Type B pancreatic cell (in vitro differentiated cells): ENCODE data around the gene NPHP4. TPM values are rescaled to one million over a fixed set of nuclear protein-coding genes. Genes with fewer than 3 reads are reported as not detected.

ENCODE experiments used
- DNase-seq: peaks from one replicate; pipeline ENCODE4 v3.0.0; 2021; ENCODE audit warnings: mixed read lengths; ENCODE audit not compliant: unreplicated experiment; ENCODE audit errors: extremely low spot score
- H3K27ac Mint-ChIP-seq: 2 replicates; pipeline ENCODE4 v1.8.0; 2021; ENCODE audit warnings: mild to moderate bottlenecking, mixed read lengths
- H3K27me3 Mint-ChIP-seq: 2 replicates; pipeline ENCODE4 v1.8.0; 2021; ENCODE audit warnings: mixed read lengths
- H3K36me3 Mint-ChIP-seq: 2 replicates; pipeline ENCODE4 v1.8.0; 2021; ENCODE audit warnings: mixed read lengths
- H3K4me1 Mint-ChIP-seq: one replicate; pipeline ENCODE4 v1.8.0; 2021; ENCODE audit warnings: mixed read lengths; ENCODE audit not compliant: unreplicated experiment
- H3K4me3 Mint-ChIP-seq: 2 replicates; pipeline ENCODE4 v1.8.0; 2021; ENCODE audit warnings: mild to moderate bottlenecking, mixed read lengths
- H3K9me3 Mint-ChIP-seq: 2 replicates; pipeline ENCODE4 v1.8.0; 2021; ENCODE audit warnings: mixed read lengths
- total RNA-seq: library from RNA; stranded (reverse); gene quantifications from 2 replicates; pipeline ENCODE4 v1.2.1, GENCODE V29; 2021; ENCODE audit warnings: low replicate concordance
- TF ChIP-seq, protein P1 (sequence below): fragments of 200-600 bp; sonication (generic); conservative IDR thresholded peaks from 2 replicates; pipeline ENCODE4 v1.5.0; 2021; ENCODE audit warnings: antibody characterized with exemption, mild to moderate bottlenecking

Gene NPHP4
- total RNA-seq, 1 donor from 2014 or later: 21.7 TPM

DNA sequence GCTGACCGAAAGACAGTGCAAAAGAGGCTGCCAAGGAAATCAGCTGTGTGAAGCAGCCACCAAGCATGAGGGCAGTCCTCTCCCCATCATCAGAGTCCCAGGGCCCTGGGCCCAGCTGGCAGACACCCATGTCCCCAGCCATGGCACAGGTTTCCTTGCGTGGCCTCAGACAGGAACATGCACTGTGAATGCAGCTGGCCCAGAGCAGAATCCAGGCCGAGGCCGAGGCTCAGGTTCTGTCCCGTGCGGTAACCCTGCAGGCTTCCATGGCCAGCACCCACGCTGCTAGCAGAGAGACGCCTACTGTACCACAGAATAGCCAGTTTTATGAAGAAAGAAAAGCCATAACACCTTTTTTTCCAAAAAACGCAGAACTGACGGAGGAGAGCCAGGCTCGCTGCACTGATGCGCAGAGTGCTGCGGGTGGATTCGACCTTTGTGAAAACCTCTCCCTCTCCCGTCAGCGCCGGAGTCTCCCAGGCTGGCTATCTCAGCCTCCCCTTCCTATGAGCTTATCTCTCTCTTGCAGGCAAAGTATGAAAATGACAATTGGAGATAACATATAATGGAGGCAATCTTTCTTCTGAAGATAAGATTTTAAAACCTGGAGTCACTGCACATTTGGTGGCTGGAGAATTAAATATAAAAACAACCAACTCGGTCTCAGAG lies 106.6 kb downstream of the NPHP4 start:
- no peaks in the 10 kb centered on the region for H3K27me3 Mint-ChIP-seq
- no peak overlapping the region for H3K27ac Mint-ChIP-seq
- DNase-seq: no peak
- H3K36me3 Mint-ChIP-seq: peaks cover 12% of the 10 kb centered on the region
- no peak overlapping the region for H3K4me3 Mint-ChIP-seq
- no peaks in the 10 kb centered on the region for H3K9me3 Mint-ChIP-seq
- H3K4me1 Mint-ChIP-seq: peaks cover 14% of the 10 kb centered on the region
- TF ChIP-seq, protein P1, sequence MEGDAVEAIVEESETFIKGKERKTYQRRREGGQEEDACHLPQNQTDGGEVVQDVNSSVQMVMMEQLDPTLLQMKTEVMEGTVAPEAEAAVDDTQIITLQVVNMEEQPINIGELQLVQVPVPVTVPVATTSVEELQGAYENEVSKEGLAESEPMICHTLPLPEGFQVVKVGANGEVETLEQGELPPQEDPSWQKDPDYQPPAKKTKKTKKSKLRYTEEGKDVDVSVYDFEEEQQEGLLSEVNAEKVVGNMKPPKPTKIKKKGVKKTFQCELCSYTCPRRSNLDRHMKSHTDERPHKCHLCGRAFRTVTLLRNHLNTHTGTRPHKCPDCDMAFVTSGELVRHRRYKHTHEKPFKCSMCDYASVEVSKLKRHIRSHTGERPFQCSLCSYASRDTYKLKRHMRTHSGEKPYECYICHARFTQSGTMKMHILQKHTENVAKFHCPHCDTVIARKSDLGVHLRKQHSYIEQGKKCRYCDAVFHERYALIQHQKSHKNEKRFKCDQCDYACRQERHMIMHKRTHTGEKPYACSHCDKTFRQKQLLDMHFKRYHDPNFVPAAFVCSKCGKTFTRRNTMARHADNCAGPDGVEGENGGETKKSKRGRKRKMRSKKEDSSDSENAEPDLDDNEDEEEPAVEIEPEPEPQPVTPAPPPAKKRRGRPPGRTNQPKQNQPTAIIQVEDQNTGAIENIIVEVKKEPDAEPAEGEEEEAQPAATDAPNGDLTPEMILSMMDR: no peak

DNA sequence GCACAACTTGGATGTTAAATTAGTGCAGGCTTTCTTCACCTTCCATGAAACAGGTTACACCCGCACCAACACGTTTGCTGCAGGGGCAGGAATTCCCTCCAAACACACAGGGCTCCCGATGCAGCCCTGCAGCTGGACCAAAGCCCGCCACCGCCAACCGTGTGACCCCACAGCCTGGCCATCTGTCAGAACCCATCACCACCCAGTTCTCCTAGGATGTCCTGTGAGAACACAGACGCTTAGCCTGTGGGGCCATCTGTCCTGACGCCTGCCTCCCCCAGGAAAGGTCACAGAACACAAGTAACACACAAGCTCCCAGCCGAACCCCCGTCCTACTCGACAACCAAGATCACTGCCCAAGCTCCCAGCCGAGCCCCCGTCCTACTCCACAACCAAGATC lies 108.1 kb downstream of the NPHP4 start:
- H3K27me3 Mint-ChIP-seq: no peaks in the 10 kb centered on the region
- no peak overlapping the region for H3K4me3 Mint-ChIP-seq
- peaks cover 21% of the 10 kb centered on the region for H3K36me3 Mint-ChIP-seq
- H3K27ac Mint-ChIP-seq: no peak overlapping the region
- TF ChIP-seq, protein P1: no peak
- peaks cover 7% of the 10 kb centered on the region for H3K4me1 Mint-ChIP-seq
- DNase-seq: no peak
- peaks cover 4% of the 10 kb centered on the region for H3K9me3 Mint-ChIP-seq

DNA sequence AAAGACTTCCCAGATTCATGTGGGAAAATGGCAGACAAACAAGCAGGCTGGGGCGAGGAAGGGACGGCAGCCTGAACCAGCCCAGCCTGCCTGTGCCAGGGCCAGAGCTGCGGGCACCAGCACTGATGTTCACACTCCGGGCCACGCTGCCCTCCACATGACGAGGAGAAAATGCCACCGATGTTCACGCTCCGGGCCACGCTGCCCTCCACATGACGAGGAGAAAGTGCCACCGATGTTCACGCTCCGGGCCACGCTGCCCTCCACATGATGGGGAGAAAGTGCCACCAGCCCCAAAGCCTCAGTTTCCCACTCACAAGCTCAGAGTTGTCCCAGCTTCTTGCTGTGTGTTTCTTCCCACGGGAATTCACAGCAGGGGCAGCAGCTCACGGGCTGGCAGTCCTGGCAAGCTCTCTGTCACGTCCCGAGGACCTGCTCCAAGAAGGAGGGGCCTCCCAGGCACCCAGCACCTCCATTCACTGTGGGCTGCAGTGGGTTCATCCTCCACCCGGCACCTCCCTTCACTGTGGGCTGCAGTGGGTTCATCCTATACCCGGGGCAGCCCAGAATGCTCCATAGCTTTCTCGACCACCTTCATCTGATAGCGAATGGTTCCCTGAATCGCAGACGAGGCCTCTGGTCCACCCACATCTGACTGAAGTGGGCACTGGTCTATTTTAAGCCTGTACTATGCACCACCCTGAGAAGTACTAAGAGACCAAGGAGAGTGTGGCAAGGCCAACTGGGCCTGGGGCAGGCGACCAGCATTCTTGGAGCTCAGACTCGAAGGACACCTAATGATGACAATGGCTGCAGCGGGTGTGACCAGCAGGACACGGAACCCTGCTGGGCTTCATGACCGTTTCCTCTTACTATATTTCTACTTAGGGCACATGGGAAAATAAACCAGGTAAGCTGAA lies 108.8 kb downstream of the NPHP4 start:
- TF ChIP-seq, protein P1: no peak
- H3K36me3 Mint-ChIP-seq: peaks cover 22% of the 10 kb centered on the region
- no peaks in the 10 kb centered on the region for H3K4me1 Mint-ChIP-seq
- no peaks in the 10 kb centered on the region for H3K27me3 Mint-ChIP-seq
- no peak overlapping the region for H3K4me3 Mint-ChIP-seq
- no peak for DNase-seq
- peaks cover 4% of the 10 kb centered on the region for H3K9me3 Mint-ChIP-seq
- no peak overlapping the region for H3K27ac Mint-ChIP-seq

DNA sequence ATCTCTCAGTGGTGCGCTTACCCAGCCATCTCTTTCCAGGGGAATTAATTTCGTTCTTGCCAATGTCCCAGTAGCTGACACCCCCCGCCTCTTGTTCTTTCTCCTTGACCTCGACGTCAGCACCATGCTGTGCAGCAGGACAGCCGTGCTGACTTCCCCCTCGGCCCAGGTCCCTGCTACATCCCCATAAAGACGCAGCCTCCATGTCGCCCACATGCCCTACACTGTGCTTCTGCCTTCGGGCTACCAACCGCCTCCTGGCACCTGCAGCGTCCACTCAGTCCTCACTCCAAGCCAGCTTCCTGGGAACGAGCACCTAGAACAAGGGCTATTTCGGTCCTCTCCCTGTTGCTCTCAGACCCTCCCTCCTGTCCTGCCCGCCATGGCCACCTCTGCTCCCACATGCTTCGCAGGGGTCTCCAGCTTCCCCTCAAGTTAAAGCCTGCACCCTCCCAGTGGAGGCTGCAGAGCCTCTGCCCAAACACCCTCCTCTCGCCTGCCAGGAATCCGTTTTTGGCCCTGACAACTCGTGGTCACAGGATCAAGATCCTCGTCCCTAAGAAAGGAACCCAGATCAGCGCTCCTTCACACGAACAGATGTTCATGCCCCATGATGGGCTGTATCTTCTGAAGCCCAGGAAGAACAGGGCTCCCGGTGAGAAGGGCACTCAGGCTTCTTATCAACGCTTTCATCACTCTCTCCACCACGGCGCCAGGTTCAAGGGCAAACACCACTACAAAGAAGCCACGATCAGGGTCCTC lies 109.7 kb downstream of the NPHP4 start:
- Mint-ChIP-seq H3K4me1 (no peaks in the 10 kb centered on the region), H3K36me3 (peaks cover 22% of the 10 kb centered on the region), H3K27me3 (no peaks in the 10 kb centered on the region), H3K27ac (no peak overlapping the region), H3K9me3 (peaks cover 4% of the 10 kb centered on the region), H3K4me3 (no peak overlapping the region)
- TF ChIP-seq, protein P1: no peak
- no peak for DNase-seq

DNA sequence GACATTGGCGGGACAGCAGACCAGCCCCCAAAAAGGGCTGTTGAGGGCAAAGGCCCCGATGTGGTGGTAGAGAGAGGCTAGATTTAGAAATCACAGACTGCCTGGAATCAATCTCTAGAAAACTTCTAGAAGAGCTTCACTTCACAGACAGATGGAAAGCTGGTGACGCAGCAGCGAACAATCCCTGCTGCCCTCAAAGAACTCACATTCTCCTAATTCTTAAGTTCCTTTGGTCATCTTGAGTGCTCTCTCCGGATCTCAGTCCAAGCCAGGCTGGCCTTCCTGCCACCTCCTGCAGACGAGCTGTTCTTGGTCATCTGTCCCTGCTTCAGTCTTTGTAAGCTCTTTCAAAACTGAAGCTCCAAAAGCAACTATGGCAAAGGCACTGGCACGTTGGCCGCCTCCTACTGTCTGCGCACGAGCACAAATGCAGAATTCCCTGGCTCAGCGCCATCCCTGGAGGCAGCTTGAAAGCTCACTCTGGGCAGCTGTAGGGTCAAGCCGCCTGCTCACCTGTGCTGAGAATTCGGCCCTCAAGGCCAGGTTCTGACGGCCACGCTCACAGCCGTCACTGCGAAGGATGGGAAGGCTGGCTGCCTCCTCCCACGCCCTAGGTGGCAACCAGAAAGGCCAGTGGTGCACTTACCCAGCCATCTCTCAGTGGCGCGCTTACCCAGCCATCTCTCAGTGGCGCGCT lies 110.6 kb downstream of the NPHP4 start:
- no peaks in the 10 kb centered on the region for H3K27me3 Mint-ChIP-seq
- H3K36me3 Mint-ChIP-seq: peaks cover 22% of the 10 kb centered on the region
- TF ChIP-seq, protein P1: no peak

More for the DNA sequence above, 110.6 kb downstream of the NPHP4 start:
- no peak for DNase-seq
- Mint-ChIP-seq H3K27ac (no peak overlapping the region), H3K4me1 (no peaks in the 10 kb centered on the region), H3K4me3 (no peak overlapping the region), H3K9me3 (peaks cover 4% of the 10 kb centered on the region)
